Sigmoid colon (tissue), 7 donors: ENCODE results near the gene ZDHHC22. TPM values are rescaled to one million over a fixed set of nuclear protein-coding genes. Genes with fewer than 3 reads are reported as not detected.

Experiments used
- DNase-seq: peaks from one replicate; pipeline ENCODE4 v3.0.0-alpha.2; 2019
- H3K27ac ChIP-seq, 4 donors: fragments of 200-600 bp; sonication (generic); one replicate each; pipeline ENCODE4 v1.5.1; 2016 to 2019; ENCODE audit warnings: mild to moderate bottlenecking in 1 of 4
- H3K27me3 ChIP-seq, 3 donors: fragments of 200-600 bp; sonication (generic); one replicate each; pipeline ENCODE4 v1.5.1; 2019; ENCODE audit warnings: mild to moderate bottlenecking in 1 of 3
- H3K36me3 ChIP-seq, 4 donors: fragments of 200-600 bp; sonication (generic); one replicate each; pipeline ENCODE4 v1.5.1; 2016 to 2019
- H3K4me1 ChIP-seq, 4 donors: fragments of 200-600 bp; sonication (generic); one replicate each; pipeline ENCODE4 v1.5.1; 2017 to 2019
- H3K4me3 ChIP-seq, 4 donors: fragments of 200-600 bp; sonication (generic); one replicate each; pipeline ENCODE4 v1.5.1; 2017 to 2019; ENCODE audit warnings: mild to moderate bottlenecking in 2 of 4, moderate library complexity in 1 of 4
- H3K9me3 ChIP-seq, 4 donors: fragments of 200-600 bp in 3 of 4; sonication (generic) in 3 of 4; one replicate each; pipeline versions ENCODE4 v1.5.1 to v1.6.1; 2013 to 2019
- EP300 ChIP-seq, 4 donors: sonication (generic); formaldehyde crosslinking; IDR thresholded peaks; one replicate each; pipeline ENCODE4 v1.6.1; 2017; ENCODE audit warnings: antibody characterized with exemption in 4 of 4
- POLR2A ChIP-seq, 2 donors: fragments of 450-650 bp; IDR thresholded peaks; one replicate each; pipeline ENCODE4 v1.6.1; 2016; ENCODE audit warnings: antibody characterized with exemption in 2 of 2, mild to moderate bottlenecking in 2 of 2, moderate library complexity in 2 of 2
- POLR2AphosphoS5 ChIP-seq, 4 donors: sonication (generic); formaldehyde crosslinking; IDR thresholded peaks; one replicate each; pipeline ENCODE4 v1.6.1; 2017; ENCODE audit warnings: antibody characterized with exemption in 4 of 4
- WGBS, 2 donors: extraction: QIAGEN DNeasy Blood & Tissue Kit; methylation state at CpG; one replicate each; pipeline ENCODE4 v1.1.7; 2013; 5-methylcytosine and 5-hydroxymethylcytosine counted together
- intact Hi-C: fragments of 100-400 bp; cut with DNase I; formaldehyde crosslinking; loops from one replicate; pipeline ENCODE4 v1.15.1; 2023
- polyA plus RNA-seq, 3 donors: library from polyadenylated mRNA; stranded (reverse); fragments of 200-250 nt; gene quantifications; one replicate each; pipeline ENCODE4 v1.2.3, GENCODE V29; 2013
- total RNA-seq, 4 donors: library from RNA; depleted of rRNA; stranded (reverse); fragments of >200 nt; gene quantifications; one replicate each; pipeline ENCODE4 v1.1.0, GENCODE V29; 2016
- TF ChIP-seq, protein P1 (sequence below), 4 experiments: fragments of 450-650 bp in 3 of 4; fragments of 200-600 bp in 1 of 4; IDR thresholded peaks; one replicate each; pipeline ENCODE4 v1.5.1; 2016 to 2019; ENCODE audit warnings: antibody characterized with exemption in 4 of 4, mild to moderate bottlenecking in 3 of 4, moderate library complexity in 2 of 4
- donor health status: healthy with polysubstance abuse.
- donor health status: Bipolar disorder and iron deficiency.
- donor health status: healthy.

The ZDHHC22 gene
- total RNA-seq (1 to 10 TPM in 2 of 4 donors, under 1 TPM in 2; 0.49 to 1.9 (median 1.0) TPM), polyA plus RNA-seq (under 1 TPM in 1 of 3 donors, not detected in 2; 0.67 TPM)

DNA sequence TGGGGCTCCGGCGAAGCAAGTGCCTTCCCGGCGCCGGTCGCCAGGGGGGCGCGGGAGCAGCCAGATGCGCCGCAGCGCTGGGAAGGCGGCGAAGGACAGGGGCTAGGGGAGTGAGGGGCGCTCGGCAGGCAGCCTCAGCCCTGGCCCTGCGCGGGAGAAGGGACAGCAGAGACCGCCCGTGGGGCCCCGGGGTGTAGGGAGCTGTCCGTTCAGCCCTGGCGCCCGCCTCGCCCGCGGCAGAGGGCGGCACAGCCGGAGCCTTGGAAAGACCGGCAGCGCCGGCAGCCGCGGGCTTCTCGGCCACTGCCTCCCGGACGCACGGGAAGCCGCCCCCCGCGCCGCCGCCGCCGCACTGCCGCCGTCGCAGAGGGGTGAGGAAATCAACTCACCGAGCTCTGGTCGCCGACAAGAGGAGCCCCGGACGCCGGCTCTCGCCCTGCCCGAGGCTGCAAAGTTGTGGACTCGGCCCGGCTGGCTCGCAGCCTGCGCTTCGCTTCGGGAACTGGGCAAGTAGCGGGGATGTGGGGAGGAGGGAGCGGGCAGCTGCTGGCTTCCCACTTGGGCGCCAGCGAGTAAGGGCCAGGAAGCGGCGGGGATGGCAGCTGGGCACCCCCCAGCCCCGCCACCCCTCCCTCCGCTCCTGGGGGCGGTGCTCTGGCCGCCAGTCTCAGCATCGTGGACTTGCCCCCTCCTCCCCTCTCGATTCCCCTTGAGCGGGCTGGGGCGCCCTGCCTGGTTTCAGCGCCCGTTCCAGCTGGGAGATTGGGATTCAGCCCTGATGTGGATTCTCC is at the start of gene ZDHHC22:
Gene ZDHHC22 (minus strand): TSS at position 578 of the 791 bp plus-strand sequence. CDS start 2,053 bp downstream, outside the sequence.
- intact Hi-C loops = no loop called here
- no peaks in the 10 kb centered on the region for H3K9me3 ChIP-seq
- no peak for DNase-seq
- TF ChIP-seq POLR2A (IDR thresholded peaks at IDR 0.05) (no peak), POLR2AphosphoS5 (IDR thresholded peaks at IDR 0.05) (no peak), EP300 (IDR thresholded peaks at IDR 0.05) (no peak)
- TF ChIP-seq, protein P1, sequence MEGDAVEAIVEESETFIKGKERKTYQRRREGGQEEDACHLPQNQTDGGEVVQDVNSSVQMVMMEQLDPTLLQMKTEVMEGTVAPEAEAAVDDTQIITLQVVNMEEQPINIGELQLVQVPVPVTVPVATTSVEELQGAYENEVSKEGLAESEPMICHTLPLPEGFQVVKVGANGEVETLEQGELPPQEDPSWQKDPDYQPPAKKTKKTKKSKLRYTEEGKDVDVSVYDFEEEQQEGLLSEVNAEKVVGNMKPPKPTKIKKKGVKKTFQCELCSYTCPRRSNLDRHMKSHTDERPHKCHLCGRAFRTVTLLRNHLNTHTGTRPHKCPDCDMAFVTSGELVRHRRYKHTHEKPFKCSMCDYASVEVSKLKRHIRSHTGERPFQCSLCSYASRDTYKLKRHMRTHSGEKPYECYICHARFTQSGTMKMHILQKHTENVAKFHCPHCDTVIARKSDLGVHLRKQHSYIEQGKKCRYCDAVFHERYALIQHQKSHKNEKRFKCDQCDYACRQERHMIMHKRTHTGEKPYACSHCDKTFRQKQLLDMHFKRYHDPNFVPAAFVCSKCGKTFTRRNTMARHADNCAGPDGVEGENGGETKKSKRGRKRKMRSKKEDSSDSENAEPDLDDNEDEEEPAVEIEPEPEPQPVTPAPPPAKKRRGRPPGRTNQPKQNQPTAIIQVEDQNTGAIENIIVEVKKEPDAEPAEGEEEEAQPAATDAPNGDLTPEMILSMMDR (IDR thresholded peaks at IDR 0.05) = peak in 2 of 4 experiments; percentile 15 to 23
- peaks cover 44 to 99% (median 83%) of the 10 kb centered on the region in 3 donors for H3K27me3 ChIP-seq
- H3K27ac ChIP-seq = no peak within 1 kb of the TSS
- peak within 1 kb of the TSS in 3 of 4 donors; percentile 27 to 47 (median 44) for H3K4me3 ChIP-seq
- no peaks in the 10 kb centered on the region for H3K36me3 ChIP-seq
- 1% methylated on average over 77 of the region's 77 CpGs for WGBS, 2 donors
- H3K4me1 ChIP-seq = peaks cover 0 to 27% (median 26%) of the 10 kb centered on the region in 4 donors

GRCh38 chr14:77190977-77191376 is 49.4 kb upstream of the ZDHHC22 start:
- Histone ChIP-seq H3K4me1 (no peaks in the 10 kb centered on the region), H3K4me3 (no peak overlapping the region), H3K36me3 (no peaks in the 10 kb centered on the region), H3K27ac (no peak overlapping the region), H3K27me3 (peaks cover 0 to 14% (median 6%) of the 10 kb centered on the region in 3 donors), H3K9me3 (no peaks in the 10 kb centered on the region)
- peak; percentile 3 for DNase-seq
- TF ChIP-seq, protein P1 (IDR thresholded peaks at IDR 0.05) = no peak
- TF ChIP-seq POLR2AphosphoS5 (IDR thresholded peaks at IDR 0.05) = no peak
- TF ChIP-seq EP300 (IDR thresholded peaks at IDR 0.05) = no peak
- no peak for TF ChIP-seq POLR2A (IDR thresholded peaks at IDR 0.05)
- intact Hi-C loops = no loop called here
- WGBS, 2 donors = 88 to 91% methylated on average over 1 of the region's 1 CpG

DNA sequence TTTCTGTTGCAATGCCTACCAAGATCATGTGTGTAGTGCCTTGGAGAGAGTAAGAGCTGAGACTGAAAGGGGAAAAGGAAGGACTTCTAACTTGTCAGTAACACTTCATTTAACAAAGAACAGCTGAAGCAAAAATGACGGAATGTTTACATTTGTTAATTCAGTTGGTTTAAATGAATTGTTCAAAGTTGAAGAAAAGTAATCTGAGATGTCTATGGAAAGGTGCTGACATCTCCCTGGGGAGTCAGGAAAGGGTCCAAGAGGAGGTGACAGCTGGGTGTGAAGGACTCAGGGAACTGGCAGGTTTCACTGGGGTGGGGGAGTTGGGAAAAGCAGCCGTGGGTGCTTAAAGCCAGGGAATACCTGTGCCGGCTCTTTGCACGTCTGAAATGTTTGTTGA is 47.9 kb upstream of the ZDHHC22 start:
- TF ChIP-seq, protein P1 (IDR thresholded peaks at IDR 0.05) = no peak
- TF ChIP-seq EP300 (IDR thresholded peaks at IDR 0.05) (no peak), POLR2AphosphoS5 (IDR thresholded peaks at IDR 0.05) (no peak), POLR2A (IDR thresholded peaks at IDR 0.05) (no peak)
- Histone ChIP-seq H3K4me1 (no peaks in the 10 kb centered on the region), H3K27me3 (peaks cover 0 to 24% (median 6%) of the 10 kb centered on the region in 3 donors), H3K4me3 (no peak overlapping the region), H3K27ac (no peak overlapping the region), H3K36me3 (no peaks in the 10 kb centered on the region), H3K9me3 (no peaks in the 10 kb centered on the region)
- intact Hi-C loops = no loop called here
- DNase-seq = peak; percentile 10
- 76 to 85% methylated on average over 4 of the region's 4 CpGs for WGBS, 2 donors

DNA sequence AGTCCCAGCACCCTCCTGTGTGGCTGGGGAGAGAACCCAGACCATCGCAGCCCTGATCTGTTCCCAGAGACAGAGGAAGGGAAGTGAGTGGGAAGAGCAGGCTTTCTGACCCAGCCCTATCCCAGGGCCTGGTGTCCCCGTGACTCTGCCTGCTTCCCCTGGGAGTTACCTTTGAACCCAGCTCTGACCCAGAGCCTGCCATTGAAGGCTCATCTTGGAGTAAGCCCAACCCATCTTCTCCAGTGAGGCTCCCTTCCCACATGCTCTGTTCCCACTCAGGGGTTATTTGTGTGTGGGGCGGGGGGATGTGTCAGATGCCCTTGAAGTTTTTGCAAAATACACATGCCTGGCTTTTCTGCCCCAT is 46.0 kb upstream of the ZDHHC22 start:
- peak; percentile 17 for DNase-seq
- no peaks in the 10 kb centered on the region for H3K9me3 ChIP-seq
- H3K4me1 ChIP-seq = no peaks in the 10 kb centered on the region
- no peak for TF ChIP-seq POLR2AphosphoS5 (IDR thresholded peaks at IDR 0.05)
- TF ChIP-seq, protein P1 (IDR thresholded peaks at IDR 0.05) = no peak
- no peak for TF ChIP-seq EP300 (IDR thresholded peaks at IDR 0.05)
- no peak for TF ChIP-seq POLR2A (IDR thresholded peaks at IDR 0.05)
- H3K4me3 ChIP-seq = no peak overlapping the region
- H3K36me3 ChIP-seq = no peaks in the 10 kb centered on the region
- WGBS, 2 donors = 76 to 79% methylated on average over 3 of the region's 3 CpGs
- intact Hi-C loops = no loop called here
- peaks cover 0 to 43% (median 13%) of the 10 kb centered on the region in 3 donors for H3K27me3 ChIP-seq
- H3K27ac ChIP-seq = no peak overlapping the region
